A673 (cell line): ENCODE data around the gene HS3ST4.

ENCODE experiments used
- EZH2 ChIP-seq: fragments of 200-600 bp; sonication (generic); IDR thresholded peaks from 2 replicates; pipeline ENCODE4 v1.6.1; 2017; ENCODE audit warnings: borderline replicate concordance, low read depth, mild to moderate bottlenecking, mixed read lengths, antibody characterized with exemption, low read length; ENCODE audit not compliant: poor library complexity, severe bottlenecking
- TF ChIP-seq, protein P1 (sequence below): fragments of 300-800, 200-600 bp; sonication (generic); conservative IDR thresholded peaks from 2 replicates; pipeline ENCODE4 v1.5.1; 2017; ENCODE audit warnings: low read depth, mild to moderate bottlenecking, antibody characterized with exemption, low read length, moderate library complexity, mixed read lengths

DNA sequence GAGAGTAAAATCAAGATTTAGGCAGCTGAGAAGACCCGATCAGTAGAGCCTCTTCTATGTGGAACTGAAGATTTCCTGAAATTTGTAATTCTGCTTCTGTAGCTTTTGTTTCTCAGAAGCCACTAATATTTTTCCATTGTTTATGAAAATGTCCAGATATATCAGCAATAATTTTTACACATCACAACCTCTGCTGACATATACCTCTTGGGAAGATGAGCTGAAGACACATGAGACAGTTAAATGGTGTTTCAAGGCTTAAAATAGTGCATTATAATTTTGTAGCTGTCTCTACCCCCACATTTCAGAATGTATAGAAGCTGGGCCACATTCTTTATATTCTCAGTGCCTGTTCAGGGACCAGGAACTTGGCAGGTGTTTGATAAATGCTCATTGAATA lies 320.6 kb downstream of the HS3ST4 start:
- TF ChIP-seq, protein P1, sequence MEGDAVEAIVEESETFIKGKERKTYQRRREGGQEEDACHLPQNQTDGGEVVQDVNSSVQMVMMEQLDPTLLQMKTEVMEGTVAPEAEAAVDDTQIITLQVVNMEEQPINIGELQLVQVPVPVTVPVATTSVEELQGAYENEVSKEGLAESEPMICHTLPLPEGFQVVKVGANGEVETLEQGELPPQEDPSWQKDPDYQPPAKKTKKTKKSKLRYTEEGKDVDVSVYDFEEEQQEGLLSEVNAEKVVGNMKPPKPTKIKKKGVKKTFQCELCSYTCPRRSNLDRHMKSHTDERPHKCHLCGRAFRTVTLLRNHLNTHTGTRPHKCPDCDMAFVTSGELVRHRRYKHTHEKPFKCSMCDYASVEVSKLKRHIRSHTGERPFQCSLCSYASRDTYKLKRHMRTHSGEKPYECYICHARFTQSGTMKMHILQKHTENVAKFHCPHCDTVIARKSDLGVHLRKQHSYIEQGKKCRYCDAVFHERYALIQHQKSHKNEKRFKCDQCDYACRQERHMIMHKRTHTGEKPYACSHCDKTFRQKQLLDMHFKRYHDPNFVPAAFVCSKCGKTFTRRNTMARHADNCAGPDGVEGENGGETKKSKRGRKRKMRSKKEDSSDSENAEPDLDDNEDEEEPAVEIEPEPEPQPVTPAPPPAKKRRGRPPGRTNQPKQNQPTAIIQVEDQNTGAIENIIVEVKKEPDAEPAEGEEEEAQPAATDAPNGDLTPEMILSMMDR = no peak
- no peak for TF ChIP-seq EZH2
